Peyer's patch (tissue), 4 donors: ENCODE results near the gene ELP2.

ENCODE experiments used
- CTCF ChIP-seq, 6 experiments: fragments of 450-650 bp in 4 of 6; fragments of 200-600 bp in 2 of 6; sonication (generic) in 1 of 6; IDR thresholded peaks; one replicate each; pipeline ENCODE4 v1.5.1; 2017 to 2019; ENCODE audit warnings: antibody characterized with exemption in 6 of 6, mild to moderate bottlenecking in 3 of 6, moderate library complexity in 1 of 6
- POLR2A ChIP-seq, 2 donors: fragments of 450-650 bp; IDR thresholded peaks; one replicate each; pipeline ENCODE4 v1.5.1; 2017; ENCODE audit warnings: antibody characterized with exemption in 2 of 2, mild to moderate bottlenecking in 2 of 2, moderate library complexity in 2 of 2

GRCh38 chr18:36142751-36143150, 13.1 kb downstream of the ELP2 start:
- TF ChIP-seq CTCF (IDR thresholded peaks at IDR 0.05) (no peak), POLR2A (IDR thresholded peaks at IDR 0.05) (no peak)
